Stimulated activated naive CD8-positive, alpha-beta T cell treated with anti-CD3 and anti-CD28 coated beads, Interleukin-15, Interleukin-2, amounts not matched to agents 100 U/mL and 50 U/mL, for 24 hours (primary cell): ENCODE data around the gene GRWD1.
A peak's percentile ranks its signal among the peaks of the same experiment; 100 is the strongest.

Source experiments
- ATAC-seq: fragments of 150-1000 bp; cut with Tn5 transposase; one replicate; pipeline ENCODE4 v1.10.0; 2021
- DNase-seq: peaks from one replicate; pipeline ENCODE4 v3.0.0; 2021

Gene GRWD1

GRCh38 chr19:48424694-48425219 is 21.0 kb upstream of the GRWD1 start:
- no peak for DNase-seq
- ATAC-seq = peak; percentile 65

DNA sequence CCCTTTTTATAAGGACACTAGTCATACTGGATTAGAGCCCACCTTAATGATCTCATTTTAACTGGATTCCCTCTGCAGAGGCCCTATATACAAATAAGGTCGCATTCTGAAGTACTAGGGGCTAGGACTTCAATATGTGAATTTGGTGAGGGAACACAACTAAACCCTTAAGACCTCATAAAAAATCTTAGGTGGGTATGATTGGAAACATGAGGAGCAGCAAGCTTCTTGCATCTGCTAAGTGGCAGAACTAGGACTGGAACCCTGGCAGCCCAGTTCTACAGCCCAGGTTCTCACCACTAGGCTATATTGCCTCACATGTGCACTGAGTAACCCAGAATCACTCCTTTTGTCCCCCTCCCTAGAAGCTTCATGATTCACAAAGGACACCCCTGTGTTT is 17.1 kb upstream of the GRWD1 start:
- peak; percentile 23 for ATAC-seq
- DNase-seq = no peak

GRCh38 chr19:48433337-48433736 is 12.4 kb upstream of the GRWD1 start:
- no peak for ATAC-seq
- no peak for DNase-seq

DNA sequence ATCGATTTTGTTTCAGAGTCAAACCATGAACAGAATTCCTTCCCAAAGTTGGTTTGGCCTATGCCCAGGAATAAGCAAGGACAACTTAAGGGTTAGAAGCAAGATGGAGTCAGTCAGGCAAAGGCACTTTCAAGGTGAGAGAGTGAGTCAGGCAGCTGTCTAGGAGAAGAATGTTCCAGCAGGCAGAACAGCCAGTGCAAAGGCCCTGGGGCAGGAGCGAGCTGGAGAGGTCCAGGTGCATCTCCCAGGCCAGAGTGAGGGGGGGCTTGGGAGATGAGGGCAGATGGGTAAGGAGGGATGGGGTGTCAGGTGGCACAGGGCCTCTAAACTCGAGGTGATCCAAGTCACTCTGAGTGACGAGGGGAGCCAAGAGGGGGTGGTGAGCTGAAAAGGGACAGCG is 9.2 kb upstream of the GRWD1 start:
- DNase-seq (no peak), ATAC-seq (no peak)

DNA sequence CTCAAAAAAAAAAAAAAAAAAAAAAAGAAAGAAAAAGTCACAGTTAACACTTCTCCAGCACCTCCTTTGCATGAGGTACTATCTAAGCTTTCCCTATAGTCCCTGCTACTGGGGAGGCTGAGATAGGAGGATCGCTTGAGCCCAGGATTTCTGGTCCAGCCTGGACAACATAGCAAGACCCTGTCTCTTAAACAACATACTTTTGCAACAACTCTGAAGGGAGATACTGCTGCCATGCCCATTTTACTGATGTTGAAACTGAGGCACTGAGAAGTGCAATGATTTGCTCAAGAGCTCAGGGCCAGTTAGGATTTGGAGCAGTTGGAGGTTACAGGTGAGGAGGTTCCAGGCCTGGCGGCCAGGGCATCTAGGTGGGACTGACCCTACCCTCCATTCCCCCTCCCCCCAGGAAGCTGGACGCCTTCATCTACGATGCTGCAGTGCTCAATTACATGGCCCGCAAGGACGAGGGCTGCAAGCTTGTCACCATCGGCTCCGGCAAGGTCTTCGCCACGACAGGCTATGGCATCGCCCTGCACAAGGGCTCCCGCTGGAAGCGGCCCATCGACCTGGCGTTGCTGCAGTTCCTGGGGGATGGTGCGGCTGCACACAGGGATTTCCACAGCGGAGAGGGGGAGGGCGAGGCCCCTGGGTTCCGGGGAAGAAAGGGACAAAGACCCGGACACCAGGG is 4.3 kb upstream of the GRWD1 start:
- ATAC-seq (no peak), DNase-seq (no peak)

GRCh38 chr19:48442116-48443035 is 3.4 kb upstream of the GRWD1 start:
- no peak for ATAC-seq

GRCh38 chr19:48443256-48443655 is 2.5 kb upstream of the GRWD1 start:
- DNase-seq (no peak), ATAC-seq (no peak)

More at GRCh38 chr19:48442116-48443035, 3.4 kb upstream of the GRWD1 start:
- no peak for DNase-seq

DNA sequence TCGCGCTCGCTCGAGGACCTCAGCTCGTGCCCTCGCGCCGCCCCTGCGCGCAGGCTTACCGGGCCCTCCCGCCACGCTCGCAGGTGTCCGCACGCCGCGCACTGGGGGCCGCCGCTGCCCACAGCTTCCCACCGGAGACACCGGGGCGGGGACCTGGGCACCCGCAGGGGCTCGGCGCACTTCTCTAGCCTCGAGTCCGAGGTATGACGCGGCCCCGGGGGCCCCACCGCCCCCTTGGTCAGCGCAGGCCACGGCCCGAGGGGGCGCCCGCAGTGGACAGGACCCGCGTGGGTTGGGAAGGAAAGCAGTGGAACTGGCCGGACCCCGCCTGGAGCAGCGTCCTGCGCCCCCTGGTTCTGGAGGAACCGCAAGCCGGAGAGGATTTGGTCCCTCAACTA is 2.1 kb upstream of the GRWD1 start:
- ATAC-seq = no peak

DNA sequence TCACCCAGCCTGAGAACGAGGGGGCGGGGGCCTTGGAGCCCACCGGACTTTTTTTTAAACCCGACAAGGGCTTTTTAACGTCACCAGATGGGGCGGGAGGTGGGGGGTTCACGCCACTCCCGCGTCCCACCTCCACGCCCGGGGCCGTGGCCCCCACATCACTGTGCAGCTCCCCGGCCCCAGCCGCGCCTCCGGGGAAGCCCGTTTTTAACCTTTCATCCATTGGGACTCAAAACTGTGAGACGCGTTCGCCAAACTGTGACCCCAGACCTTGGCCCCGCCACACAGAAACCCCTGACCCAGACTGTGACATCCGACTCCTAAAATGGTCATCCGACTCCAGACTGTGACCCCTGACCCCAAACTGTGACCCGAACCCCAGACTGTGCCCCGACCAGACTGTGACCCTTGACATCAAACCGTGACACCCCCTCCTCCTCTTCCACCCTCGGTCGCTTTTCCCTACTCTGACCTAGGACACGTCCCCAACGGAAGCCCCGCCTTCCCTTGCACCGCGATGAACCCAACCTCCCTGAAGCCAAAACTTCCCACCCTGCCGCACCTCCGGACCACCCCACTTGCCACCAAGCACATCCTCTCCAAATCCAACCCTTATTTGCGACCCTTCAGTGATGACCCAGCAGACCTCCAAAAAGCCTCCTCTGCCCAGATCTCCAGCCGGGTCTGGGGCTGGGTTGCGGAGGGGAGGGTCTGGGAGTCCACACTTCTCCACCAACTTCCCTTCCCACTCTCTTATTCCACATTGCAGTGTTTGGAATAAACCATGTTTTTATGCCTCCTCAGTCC is 1.5 kb upstream of the GRWD1 start:
- no peak for ATAC-seq
- no peak for DNase-seq

More for the DNA sequence above, 2.1 kb upstream of the GRWD1 start:
- no peak for DNase-seq

- no peak for DNase-seq
- no peak for ATAC-seq
Observed at GRCh38 chr19:48444936-48445200, 915 bp upstream of the GRWD1 start.

GRCh38 chr19:48445256-48445605 is 552 bp upstream of the GRWD1 start:
- no peak for DNase-seq

GRCh38 chr19:48446579-48446978 is 796 bp downstream of the GRWD1 start:
- ATAC-seq (no peak), DNase-seq (no peak)

More at GRCh38 chr19:48445256-48445605, 552 bp upstream of the GRWD1 start:
- ATAC-seq = peak; percentile 11

DNA sequence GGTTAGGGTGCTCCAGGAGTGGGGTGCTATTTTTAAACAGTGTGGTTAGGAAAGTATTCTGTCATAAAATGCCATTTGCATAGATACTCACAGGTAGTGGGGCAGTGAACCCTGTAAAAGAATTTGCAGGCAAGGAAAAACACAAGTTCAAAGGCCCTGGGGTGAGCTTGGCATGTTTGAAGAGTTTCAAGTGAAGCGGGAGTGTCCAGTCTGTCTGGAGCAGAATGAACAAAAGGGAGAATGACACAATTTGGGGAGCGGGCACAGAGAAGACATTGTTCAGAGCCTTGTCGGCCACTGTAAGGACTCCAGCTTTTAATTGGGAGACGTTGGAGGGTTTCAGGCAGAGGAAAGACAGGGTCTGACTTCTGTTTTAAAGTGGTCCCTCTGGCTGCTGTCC is 2.8 kb downstream of the GRWD1 start:
- ATAC-seq = no peak

DNA sequence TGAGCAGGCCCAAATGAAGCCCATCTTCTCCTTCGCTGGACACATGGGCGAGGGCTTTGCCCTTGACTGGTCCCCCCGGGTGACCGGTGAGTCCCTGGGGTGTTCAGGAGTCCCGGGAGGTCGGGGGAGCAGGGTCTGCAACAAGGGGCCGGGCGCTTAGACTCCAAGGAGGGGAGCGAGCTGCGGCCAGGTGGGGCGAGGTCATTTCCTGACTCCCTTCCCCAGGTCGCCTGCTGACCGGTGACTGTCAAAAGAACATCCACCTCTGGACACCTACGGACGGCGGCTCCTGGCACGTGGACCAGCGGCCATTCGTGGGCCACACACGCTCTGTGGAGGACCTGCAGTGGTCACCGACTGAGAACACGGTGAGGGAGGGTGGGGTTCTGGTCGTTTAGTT is 4.7 kb downstream of the GRWD1 start:
- DNase-seq = no peak
- ATAC-seq = no peak

More for the DNA sequence above, 2.8 kb downstream of the GRWD1 start:
- DNase-seq = no peak

GRCh38 chr19:48450863-48451262 is 5.1 kb downstream of the GRWD1 start:
- ATAC-seq (no peak), DNase-seq (no peak)

DNA sequence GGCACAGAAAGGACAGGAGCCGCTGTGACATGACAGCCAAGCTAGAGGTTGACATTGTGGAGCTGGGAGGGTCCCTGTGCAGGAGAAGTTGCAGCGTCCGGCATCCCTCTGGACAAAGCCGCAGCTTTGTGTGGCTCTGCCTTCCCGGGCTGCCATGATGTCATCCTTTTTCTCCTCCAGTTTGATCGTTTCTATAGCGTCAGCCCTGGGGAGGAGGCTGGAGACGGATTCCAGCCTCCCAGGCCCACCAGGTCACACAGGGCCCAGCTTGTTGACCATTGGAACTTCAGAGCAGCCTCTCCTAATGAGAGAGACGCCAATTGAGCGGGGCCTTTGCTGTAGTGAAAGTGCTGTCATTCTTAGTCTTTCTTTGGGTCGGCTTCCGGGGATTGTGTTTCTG is 5.8 kb downstream of the GRWD1 start:
- no peak for ATAC-seq
- no peak for DNase-seq

GRCh38 chr19:48452289-48453190 is 6.8 kb downstream of the GRWD1 start:
- DNase-seq (no peak), ATAC-seq (no peak)

DNA sequence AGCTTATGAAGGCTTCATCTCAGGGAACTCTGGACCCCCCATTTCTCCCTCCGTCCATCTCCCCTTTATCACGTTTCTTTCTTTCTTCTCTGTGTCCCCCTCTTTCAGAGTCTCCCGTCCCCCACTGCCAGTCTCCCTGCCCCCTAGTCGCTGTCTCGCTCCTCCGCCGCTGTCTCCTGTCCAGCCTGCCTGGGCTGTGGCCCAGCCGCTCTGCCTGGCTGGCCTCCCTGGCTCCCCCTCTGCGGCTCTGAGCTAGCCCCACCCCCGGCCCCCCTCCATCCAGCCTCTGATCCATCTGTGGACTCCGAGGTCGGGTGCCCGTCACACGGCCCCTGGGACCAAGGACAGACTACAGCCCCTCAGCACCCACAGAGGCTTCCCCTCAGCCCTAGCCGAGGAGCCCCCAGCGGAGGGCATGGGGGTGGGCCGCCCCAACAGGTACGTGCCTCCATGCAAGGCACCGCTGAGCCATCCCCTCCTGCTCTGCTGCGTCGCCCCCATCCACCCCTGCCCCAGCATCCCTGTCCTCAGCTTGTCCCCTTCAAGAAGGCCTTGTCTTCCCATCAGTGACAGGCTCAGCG is 8.5 kb downstream of the GRWD1 start:
- DNase-seq = no peak
- ATAC-seq = no peak

DNA sequence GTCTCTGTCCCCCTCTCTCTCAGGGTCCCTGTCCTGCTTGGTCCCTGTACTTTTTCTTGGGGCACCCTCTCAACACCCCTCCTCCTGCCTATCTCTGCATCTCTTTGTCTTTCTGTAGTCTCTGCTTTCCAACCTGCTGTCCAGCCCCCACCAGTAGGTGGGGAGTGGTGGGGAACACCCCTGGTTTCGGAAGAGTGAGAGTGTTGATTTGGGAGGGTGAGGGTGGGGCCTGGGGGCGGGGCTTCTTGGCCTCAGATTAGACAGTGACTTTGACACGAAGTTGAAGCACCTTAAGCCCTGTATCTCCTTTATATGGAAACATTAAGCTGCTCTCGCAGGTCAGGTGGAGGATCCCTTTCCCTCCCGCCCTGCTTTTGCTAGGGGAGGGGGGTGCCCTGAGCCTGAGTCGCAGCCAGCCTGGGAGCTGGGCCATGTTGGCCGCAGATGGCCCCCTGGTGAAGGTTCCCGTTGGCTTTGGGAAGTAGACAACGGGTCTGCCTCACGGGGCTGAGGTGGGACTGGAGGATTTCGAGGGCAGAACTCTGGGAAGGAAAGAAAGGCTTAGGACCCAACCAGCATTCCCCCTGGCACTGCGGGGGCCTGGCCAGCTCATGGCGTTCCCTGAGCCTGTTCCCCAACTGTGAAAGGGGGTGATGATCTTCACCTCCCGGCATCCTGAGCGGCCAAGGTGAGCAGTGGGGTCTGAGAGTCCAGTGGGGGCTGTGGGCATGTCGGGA is 9.6 kb downstream of the GRWD1 start, which contains the start of gene KCNJ14:
TSS of gene KCNJ14 (plus strand) at position 404 of the 737 bp plus-strand sequence. CDS start 6,151 bp downstream, outside the sequence.
- no peak for DNase-seq
- ATAC-seq = no peak

DNA sequence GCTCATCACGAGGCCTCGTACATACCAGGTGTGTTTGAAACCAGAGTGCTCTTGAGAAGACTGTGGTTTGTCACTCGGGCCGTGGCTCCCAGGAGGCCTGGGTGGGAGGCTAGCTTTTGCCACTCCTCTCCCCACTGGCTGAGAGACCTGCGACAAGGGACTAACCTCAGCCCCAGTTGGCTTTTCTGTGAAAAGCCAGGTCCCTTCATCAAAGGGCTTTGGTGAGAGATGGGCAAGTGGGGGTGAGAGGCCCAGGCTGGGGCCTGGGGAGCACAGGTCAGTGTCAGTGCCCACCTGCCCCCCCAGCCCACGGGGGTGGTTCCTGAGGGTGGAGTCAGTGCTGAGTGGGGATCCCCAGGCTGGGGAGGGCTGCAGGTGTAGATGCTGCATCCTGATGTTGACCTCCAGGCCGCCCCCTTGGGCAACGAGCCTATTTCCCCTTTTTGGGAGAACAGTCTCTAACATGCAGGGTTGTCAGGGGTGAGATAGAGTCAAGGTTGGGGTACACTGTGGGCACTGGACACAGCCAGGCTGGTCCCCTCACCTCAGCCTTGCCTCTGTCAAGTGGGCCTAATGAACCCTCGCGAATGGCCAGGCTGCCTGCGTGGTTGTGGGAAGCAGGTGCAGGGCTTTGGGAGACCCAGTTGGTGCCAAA is 10.3 kb downstream of the GRWD1 start:
- DNase-seq (no peak), ATAC-seq (no peak)
